K562 (cell line): ENCODE results near the gene MLKL. TPM values are rescaled to one million over a fixed set of nuclear protein-coding genes. Genes with fewer than 3 reads are reported as not detected.

Experiments
- ATAC-seq: fragments of 200-7000 bp; cut with Tn5 transposase; 3 replicates; pipeline ENCODE4 v1.9.1; 2020; ENCODE audit warnings: moderate library complexity
- BruUV-seq: library from RNA; stranded (reverse); fragments of 400-500 nt; replicated peaks from 2 replicates; lab custom pipeline; 2021; lab: Mats Ljungman, UMichigan
- CTCF ChIA-PET: fragments of 300-600 bp; formaldehyde crosslinking; extraction: SDS; loops from one replicate; lab custom pipeline; 2021; ENCODE audit warnings: low intra/inter-chr PET ratio; lab: Yijun Ruan, JAX
- POLR2A ChIA-PET: fragments of 300-600, 350-650 bp; sonication (Branson Sonifier 250); formaldehyde crosslinking; extraction: SDS; loops from one replicate; lab custom pipeline; 2021; ENCODE audit warnings: antibody characterized with exemption, inconsistent platforms; lab: Yijun Ruan, JAX
- DNase-seq, 4 experiments: peaks; one replicate each; pipeline versions ENCODE4 v3.0.0 to v3.0.0-alpha.2; 2011 to 2018; ENCODE audit warnings: low spot score in 3 of 4, mixed read lengths in 3 of 4; ENCODE audit errors: extremely low read depth in 1 of 4
- FAIRE-seq: peaks from 2 replicates; lab custom pipeline; 2011; peaks lifted over from hg19 to GRCh38; lab: Jason Lieb, UNC
- H2AFZ ChIP-seq: 2 replicates; pipeline ENCODE4 v1.6.0; 2011; ENCODE audit warnings: low read depth, low read length, control low read depth, inconsistent platforms
- H3K27ac ChIP-seq: fragments of 200-600 bp; 3 replicates; pipeline ENCODE4 v1.8.0; 2011; ENCODE audit warnings: low read depth, mild to moderate bottlenecking, control low read depth, inconsistent platforms, low read length, moderate library complexity, mixed read lengths; ENCODE audit errors: extremely low read depth
- H3K27me3 ChIP-seq, 2 experiments: fragments of 300-600 bp in 1 of 2; 2 replicates in 1 of 2; 3 replicates in 1 of 2; pipeline versions ENCODE4 v1.6.0 to v1.8.0; 2011; ENCODE audit warnings: inconsistent platforms in 2 of 2, low read length in 2 of 2, mild to moderate bottlenecking in 1 of 2, mixed read lengths in 1 of 2, moderate library complexity in 1 of 2; ENCODE audit not compliant: control insufficient read depth in 2 of 2, insufficient read depth in 2 of 2
- H3K36me3 ChIP-seq: fragments of 300-600 bp; 3 replicates; pipeline ENCODE4 v1.8.0; 2011; ENCODE audit warnings: mild to moderate bottlenecking, low read length, inconsistent platforms; ENCODE audit not compliant: control insufficient read depth, insufficient read depth
- H3K4me1 ChIP-seq, 2 experiments: fragments of 200-600 bp in 1 of 2; replicated peaks in 1 of 2; 2 replicates in 1 of 2; 3 replicates in 1 of 2; pipeline versions ENCODE4 v1.5.1 to v1.8.0; 2011; ENCODE audit warnings: inconsistent platforms in 2 of 2, low read length in 2 of 2, mild to moderate bottlenecking in 1 of 2, mixed read lengths in 1 of 2, moderate library complexity in 1 of 2; ENCODE audit not compliant: control insufficient read depth in 2 of 2, insufficient read depth in 2 of 2
- H3K4me2 ChIP-seq: 2 replicates; pipeline ENCODE4 v1.6.1; 2011; ENCODE audit warnings: low read length, control low read depth, inconsistent platforms, mixed read lengths; ENCODE audit not compliant: insufficient read depth
- H3K4me3 ChIP-seq: fragments of 200-600 bp; sonication (generic), shearing (Covaris generic); 2 replicates; pipeline ENCODE4 v1.5.1; 2016; ENCODE audit warnings: control low read depth, inconsistent platforms
- H3K79me2 ChIP-seq: fragments of 200-600 bp; 3 replicates; pipeline ENCODE4 v1.8.0; 2011; ENCODE audit warnings: low read length, inconsistent platforms; ENCODE audit not compliant: control insufficient read depth, insufficient read depth
- H3K9ac ChIP-seq, 2 experiments: 2 replicates each; pipeline versions ENCODE4 v1.6.0 to v1.6.1; 2011; ENCODE audit warnings: low read depth in 2 of 2, low read length in 2 of 2, control low read depth in 1 of 2, inconsistent platforms in 1 of 2, mild to moderate bottlenecking in 1 of 2, mixed read lengths in 1 of 2; ENCODE audit not compliant: insufficient read depth in 1 of 2
- H3K9me1 ChIP-seq: one replicate; pipeline ENCODE4 v1.6.0; 2011; ENCODE audit warnings: inconsistent platforms, mild to moderate bottlenecking, low read length, moderate library complexity; ENCODE audit not compliant: control insufficient read depth, insufficient read depth
- H3K9me3 ChIP-seq: replicated peaks from 2 replicates; pipeline ENCODE4 v1.5.1; 2011; ENCODE audit warnings: low read depth, low read length, inconsistent platforms; ENCODE audit not compliant: control insufficient read depth, insufficient read depth
- H4K20me1 ChIP-seq: replicated peaks from 2 replicates; pipeline ENCODE4 v1.6.1; 2011; ENCODE audit warnings: low read length, inconsistent platforms, mixed read lengths; ENCODE audit not compliant: control insufficient read depth, insufficient read depth
- ATF1 ChIP-seq, 2 experiments: fragments of 450-650 bp in 1 of 2; IDR thresholded peaks; 2 replicates each; pipeline ENCODE4 v1.6.1; 2016; ENCODE audit warnings: missing compliant biosample characterization in 1 of 2, missing genetic modification characterization in 1 of 2
- BRD4 ChIP-seq: fragments of 200-600 bp; sonication (generic); IDR thresholded peaks from 2 replicates; pipeline ENCODE4 v1.6.1; 2017; ENCODE audit warnings: inconsistent platforms
- CREB1 ChIP-seq, 2 experiments: sonication (generic) in 1 of 2; formaldehyde crosslinking in 1 of 2; IDR thresholded peaks; 2 replicates each; pipeline versions ENCODE4 v1.6.1 to v1.8.0; 2012 to 2022; ENCODE audit warnings: inconsistent platforms in 1 of 2, mild to moderate bottlenecking in 1 of 2, missing genetic modification reagents in 1 of 2, moderate library complexity in 1 of 2
- POLR2H ChIP-seq: IDR thresholded peaks from 2 replicates; pipeline ENCODE4 v1.6.1; 2016; ENCODE audit warnings: missing genetic modification characterization, low read depth, mild to moderate bottlenecking, control low read depth, missing compliant biosample characterization, moderate library complexity
- RHOXF2B ChIP-seq: fragments of 250-450 bp; sonication (Bioruptor Pico); conservative IDR thresholded peaks from 2 replicates; pipeline ENCODE4 v1.5.1; 2021
- TRIM28 ChIP-seq: fragments of 450-650 bp; IDR thresholded peaks from 2 replicates; pipeline ENCODE4 v1.6.1; 2017
- ZNF134 ChIP-seq: fragments of 250-450 bp; sonication (Bioruptor Pico); conservative IDR thresholded peaks from 2 replicates; pipeline ENCODE4 v1.4.0; 2020
- ZNF589 ChIP-seq: fragments of 200-800 bp; sonication (Bioruptor generic); IDR thresholded peaks from 2 replicates; pipeline ENCODE4 v1.6.1; 2016; ENCODE audit warnings: low read depth, missing genetic modification characterization, missing compliant biosample characterization
- ZNF780A ChIP-seq: fragments of 250-450 bp; sonication (Bioruptor Pico); IDR thresholded peaks from 2 replicates; pipeline ENCODE4 v1.5.0; 2021; ENCODE audit warnings: mild to moderate bottlenecking
- WGBS: fragments of 100-300 bp; shearing (Covaris generic); methylation state at CpG from one replicate; pipeline ENCODE4 v1.1.6; 2016; ENCODE audit warnings: low coverage, mixed read lengths; ENCODE audit not compliant: insufficient coverage; ENCODE audit errors: missing lambda C conversion rate; 5-methylcytosine and 5-hydroxymethylcytosine counted together
- in situ Hi-C: fragments of 300-500 bp; cut with MboI; formaldehyde crosslinking; loops from 4 replicates; pipeline ENCODE4 v1.15.0; 2018; ENCODE audit warnings: inconsistent platforms, mixed read lengths
- intact Hi-C: fragments of 100-400 bp; cut with micrococcal nuclease; formaldehyde crosslinking; loops from 2 replicates; pipeline ENCODE4 v1.14.2; 2022
- polyA plus RNA-seq, 8 experiments: library from polyadenylated mRNA; depleted of rRNA in 4 of 8; stranded (reverse) in 5 of 8; unstranded in 3 of 8; fragments of >200 nt; fragmentation: Nextera tagmentation in 2 of 8; fragmentation: Illumina TruSeq in 1 of 8; extraction: Ambion mirVana in 2 of 8; extraction: Trizol in 1 of 8; gene quantifications; 2 replicates each; pipeline versions ENCODE4 v1.2.1 to v1.2.3, GENCODE V29; 2011 to 2014; ENCODE audit warnings: inconsistent platforms in 1 of 8, missing spikeins in 1 of 8
- total RNA-seq, 7 experiments: library from RNA; depleted of rRNA in 6 of 7; stranded (reverse); fragments of >200 nt in 6 of 7; fragmentation: Illumina TruSeq in 2 of 7; extraction: Trizol in 2 of 7; gene quantifications; 2 replicates each; pipeline versions ENCODE4 v1.2.1 to v1.2.3, GENCODE V29; 2011 to 2021; ENCODE audit warnings: low replicate concordance in 1 of 7
- TF ChIP-seq, protein P1 (sequence below): fragments of 450-650 bp; IDR thresholded peaks from 2 replicates; pipeline ENCODE4 v1.6.1; 2016; ENCODE audit warnings: low read depth
- TF ChIP-seq, protein P2 (sequence below): sonication (generic); formaldehyde crosslinking; IDR thresholded peaks from 2 replicates; pipeline ENCODE4 v1.8.1; 2022; ENCODE audit warnings: missing genetic modification reagents
- TF ChIP-seq, protein P3 (sequence below): sonication (generic); formaldehyde crosslinking; IDR thresholded peaks from 2 replicates; pipeline ENCODE4 v1.8.0; 2022; ENCODE audit warnings: mild to moderate bottlenecking, missing genetic modification reagents

MLKL gene
- total and polyA plus RNA-seq, 9 of the 15 experiments (the other 6 are each of a cell fraction or from before 2014, with no cell fraction given), result 1.6 to 6.1 (median 4.8) TPM

DNA sequence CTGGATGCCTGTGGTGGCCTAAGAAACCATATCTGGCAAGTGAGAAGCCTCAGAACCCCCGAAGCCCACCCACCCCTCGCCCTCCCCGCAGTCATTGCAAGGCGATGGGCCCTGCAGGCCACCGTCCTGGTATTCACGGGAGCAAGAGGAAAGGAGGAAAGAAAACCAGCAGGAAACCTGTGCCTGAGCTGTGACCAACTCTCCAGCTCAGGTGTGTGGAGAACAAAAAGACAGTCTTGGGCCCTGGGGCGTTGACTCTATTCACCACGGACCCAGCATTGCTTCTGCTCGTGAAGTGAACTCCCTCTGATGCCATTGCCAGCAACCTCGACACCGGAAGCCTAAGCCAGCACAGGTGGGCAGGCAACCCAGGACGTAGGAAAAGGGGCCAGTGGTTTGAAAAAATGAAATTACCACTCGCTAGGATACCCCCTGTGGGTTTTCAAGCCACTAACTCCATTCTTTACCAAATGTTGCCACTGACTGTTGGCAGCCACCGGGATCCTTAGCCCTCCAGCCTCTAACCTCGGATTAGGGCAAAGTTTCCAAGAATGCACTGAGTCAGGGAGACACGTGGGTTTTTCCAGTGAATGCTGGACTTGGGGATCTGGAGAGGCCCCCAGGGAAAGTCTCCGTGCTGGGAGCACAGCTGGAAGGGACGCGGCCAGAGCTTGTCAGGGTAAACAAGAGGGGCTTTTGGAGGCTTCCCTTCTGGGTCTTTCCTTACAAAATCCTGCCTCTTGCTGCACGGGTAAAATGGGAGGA lies 48.8 kb upstream of the MLKL start:
- peaks cover 38 to 67% of the 10 kb centered on the region in 2 experiments for H3K27me3 ChIP-seq
- no TSS peak for BruUV-seq
- H3K4me3 ChIP-seq, result no peak overlapping the region
- no peaks in the 10 kb centered on the region for H3K9me1 ChIP-seq
- peaks cover 0 to 13% of the 10 kb centered on the region in 2 experiments; a peak in 2 of 5 replicates for H3K4me1 ChIP-seq
- intact Hi-C loops, result no loop called here
- in situ Hi-C loops, result no loop called here
- no peak overlapping the region for H2AFZ ChIP-seq
- FAIRE-seq, result no peak
- no peaks in the 10 kb centered on the region for H3K36me3 ChIP-seq
- no peak overlapping the region for H3K9ac ChIP-seq
- H3K79me2 ChIP-seq, result no peaks in the 10 kb centered on the region
- H3K4me2 ChIP-seq, result no peak overlapping the region
- peaks cover 9% of the 10 kb centered on the region; the same call in 1 of the 2 replicates for H4K20me1 ChIP-seq
- WGBS, result 2% methylated on average over 20 of the region's 20 CpGs
- POLR2A ChIA-PET, result interaction anchor here (0.6 to 0.7 kb wide), 2 partner anchors 11 to 88 kb away, joined by 3 read pairs; no protein-coding TSS in a partner anchor
- ATAC-seq, result peak; percentile 45; the same call in 2 of the 3 replicates
- DNase-seq, result no peak
- CTCF ChIA-PET, result no interaction called here
- no peaks in the 10 kb centered on the region for H3K9me3 ChIP-seq
- no peak overlapping the region for H3K27ac ChIP-seq
- no peak for TF ChIP-seq BRD4
- TF ChIP-seq, protein P1, sequence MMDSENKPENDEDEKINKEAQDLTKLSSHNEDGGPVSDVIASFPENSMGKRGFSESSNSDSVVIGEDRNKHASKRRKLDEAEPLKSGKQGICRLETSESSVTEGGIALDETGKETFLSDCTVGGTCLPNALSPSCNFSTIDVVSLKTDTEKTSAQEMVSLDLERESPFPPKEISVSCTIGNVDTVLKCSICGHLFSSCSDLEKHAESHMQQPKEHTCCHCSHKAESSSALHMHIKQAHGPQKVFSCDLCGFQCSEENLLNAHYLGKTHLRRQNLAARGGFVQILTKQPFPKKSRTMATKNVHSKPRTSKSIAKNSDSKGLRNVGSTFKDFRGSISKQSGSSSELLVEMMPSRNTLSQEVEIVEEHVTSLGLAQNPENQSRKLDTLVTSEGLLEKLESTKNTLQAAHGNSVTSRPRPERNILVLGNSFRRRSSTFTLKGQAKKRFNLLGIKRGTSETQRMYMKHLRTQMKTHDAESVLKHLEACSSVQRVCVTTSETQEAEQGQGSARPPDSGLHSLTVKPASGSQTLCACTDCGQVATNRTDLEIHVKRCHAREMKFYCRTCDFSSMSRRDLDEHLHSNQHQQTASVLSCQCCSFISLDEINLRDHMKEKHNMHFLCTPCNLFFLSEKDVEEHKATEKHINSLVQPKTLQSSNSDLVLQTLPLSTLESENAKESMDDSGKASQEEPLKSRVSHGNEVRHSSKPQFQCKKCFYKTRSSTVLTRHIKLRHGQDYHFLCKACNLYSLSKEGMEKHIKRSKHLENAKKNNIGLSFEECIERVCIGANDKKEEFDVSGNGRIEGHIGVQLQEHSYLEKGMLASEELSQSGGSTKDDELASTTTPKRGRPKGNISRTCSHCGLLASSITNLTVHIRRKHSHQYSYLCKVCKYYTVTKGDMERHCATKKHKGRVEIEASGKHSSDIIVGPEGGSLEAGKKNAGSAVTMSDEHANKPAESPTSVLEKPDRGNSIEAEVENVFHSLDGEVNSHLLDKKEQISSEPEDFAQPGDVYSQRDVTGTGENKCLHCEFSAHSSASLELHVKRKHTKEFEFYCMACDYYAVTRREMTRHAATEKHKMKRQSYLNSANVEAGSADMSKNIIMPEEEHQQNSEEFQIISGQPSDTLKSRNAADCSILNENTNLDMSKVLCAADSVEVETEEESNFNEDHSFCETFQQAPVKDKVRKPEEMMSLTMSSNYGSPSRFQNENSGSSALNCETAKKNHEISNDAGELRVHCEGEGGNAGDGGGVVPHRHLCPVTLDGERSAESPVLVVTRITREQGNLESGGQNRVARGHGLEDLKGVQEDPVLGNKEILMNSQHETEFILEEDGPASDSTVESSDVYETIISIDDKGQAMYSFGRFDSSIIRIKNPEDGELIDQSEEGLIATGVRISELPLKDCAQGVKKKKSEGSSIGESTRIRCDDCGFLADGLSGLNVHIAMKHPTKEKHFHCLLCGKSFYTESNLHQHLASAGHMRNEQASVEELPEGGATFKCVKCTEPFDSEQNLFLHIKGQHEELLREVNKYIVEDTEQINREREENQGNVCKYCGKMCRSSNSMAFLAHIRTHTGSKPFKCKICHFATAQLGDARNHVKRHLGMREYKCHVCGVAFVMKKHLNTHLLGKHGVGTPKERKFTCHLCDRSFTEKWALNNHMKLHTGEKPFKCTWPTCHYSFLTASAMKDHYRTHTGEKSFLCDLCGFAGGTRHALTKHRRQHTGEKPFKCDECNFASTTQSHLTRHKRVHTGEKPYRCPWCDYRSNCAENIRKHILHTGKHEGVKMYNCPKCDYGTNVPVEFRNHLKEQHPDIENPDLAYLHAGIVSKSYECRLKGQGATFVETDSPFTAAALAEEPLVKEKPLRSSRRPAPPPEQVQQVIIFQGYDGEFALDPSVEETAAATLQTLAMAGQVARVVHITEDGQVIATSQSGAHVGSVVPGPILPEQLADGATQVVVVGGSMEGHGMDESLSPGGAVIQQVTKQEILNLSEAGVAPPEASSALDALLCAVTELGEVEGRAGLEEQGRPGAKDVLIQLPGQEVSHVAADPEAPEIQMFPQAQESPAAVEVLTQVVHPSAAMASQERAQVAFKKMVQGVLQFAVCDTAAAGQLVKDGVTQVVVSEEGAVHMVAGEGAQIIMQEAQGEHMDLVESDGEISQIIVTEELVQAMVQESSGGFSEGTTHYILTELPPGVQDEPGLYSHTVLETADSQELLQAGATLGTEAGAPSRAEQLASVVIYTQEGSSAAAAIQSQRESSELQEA, result no peak
- no peak for TF ChIP-seq ZNF589 (CRISPR knock-in tag)
- TF ChIP-seq RHOXF2B, result no peak
- no peak for TF ChIP-seq TRIM28
- TF ChIP-seq, protein P2, sequence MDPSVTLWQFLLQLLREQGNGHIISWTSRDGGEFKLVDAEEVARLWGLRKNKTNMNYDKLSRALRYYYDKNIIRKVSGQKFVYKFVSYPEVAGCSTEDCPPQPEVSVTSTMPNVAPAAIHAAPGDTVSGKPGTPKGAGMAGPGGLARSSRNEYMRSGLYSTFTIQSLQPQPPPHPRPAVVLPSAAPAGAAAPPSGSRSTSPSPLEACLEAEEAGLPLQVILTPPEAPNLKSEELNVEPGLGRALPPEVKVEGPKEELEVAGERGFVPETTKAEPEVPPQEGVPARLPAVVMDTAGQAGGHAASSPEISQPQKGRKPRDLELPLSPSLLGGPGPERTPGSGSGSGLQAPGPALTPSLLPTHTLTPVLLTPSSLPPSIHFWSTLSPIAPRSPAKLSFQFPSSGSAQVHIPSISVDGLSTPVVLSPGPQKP (CRISPR knock-in tag), result no peak
- no peak for TF ChIP-seq ZNF134 (CRISPR knock-in tag)
- TF ChIP-seq ZNF780A, result no peak
- TF ChIP-seq ATF1 (CRISPR knock-in tag; IDR thresholded peaks at IDR 0.05), result no peak
- no peak for TF ChIP-seq ATF1 (tag; IDR thresholded peaks at IDR 0.05)
- TF ChIP-seq CREB1 (IDR thresholded peaks at IDR 0.05), result no peak
- no peak for TF ChIP-seq CREB1 (CRISPR knock-in tag; IDR thresholded peaks at IDR 0.05)
- TF ChIP-seq POLR2H (tag), result no peak
- TF ChIP-seq, protein P3, sequence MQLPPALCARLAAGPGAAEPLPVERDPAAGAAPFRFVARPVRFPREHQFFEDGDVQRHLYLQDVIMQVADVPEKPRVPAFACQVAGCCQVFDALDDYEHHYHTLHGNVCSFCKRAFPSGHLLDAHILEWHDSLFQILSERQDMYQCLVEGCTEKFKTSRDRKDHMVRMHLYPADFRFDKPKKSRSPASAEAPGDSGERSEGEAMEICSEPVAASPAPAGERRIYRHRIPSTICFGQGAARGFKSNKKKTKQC (CRISPR knock-in tag), result no peak
